NCI-H1436 treated with DMSO at 0.1 percent for 48 hours (cell line): ENCODE results near the gene MDC1.
"Not testable (repeated sequence)": the region's sequence is repeated elsewhere in the genome, so short reads cannot be mapped to it uniquely, and the experiment has no call there.

ENCODE experiments used
- DNase-seq: peaks from one replicate; lab custom pipeline; 2025; lab: John Stamatoyannopoulos, UW

The MDC1 gene, protein sequence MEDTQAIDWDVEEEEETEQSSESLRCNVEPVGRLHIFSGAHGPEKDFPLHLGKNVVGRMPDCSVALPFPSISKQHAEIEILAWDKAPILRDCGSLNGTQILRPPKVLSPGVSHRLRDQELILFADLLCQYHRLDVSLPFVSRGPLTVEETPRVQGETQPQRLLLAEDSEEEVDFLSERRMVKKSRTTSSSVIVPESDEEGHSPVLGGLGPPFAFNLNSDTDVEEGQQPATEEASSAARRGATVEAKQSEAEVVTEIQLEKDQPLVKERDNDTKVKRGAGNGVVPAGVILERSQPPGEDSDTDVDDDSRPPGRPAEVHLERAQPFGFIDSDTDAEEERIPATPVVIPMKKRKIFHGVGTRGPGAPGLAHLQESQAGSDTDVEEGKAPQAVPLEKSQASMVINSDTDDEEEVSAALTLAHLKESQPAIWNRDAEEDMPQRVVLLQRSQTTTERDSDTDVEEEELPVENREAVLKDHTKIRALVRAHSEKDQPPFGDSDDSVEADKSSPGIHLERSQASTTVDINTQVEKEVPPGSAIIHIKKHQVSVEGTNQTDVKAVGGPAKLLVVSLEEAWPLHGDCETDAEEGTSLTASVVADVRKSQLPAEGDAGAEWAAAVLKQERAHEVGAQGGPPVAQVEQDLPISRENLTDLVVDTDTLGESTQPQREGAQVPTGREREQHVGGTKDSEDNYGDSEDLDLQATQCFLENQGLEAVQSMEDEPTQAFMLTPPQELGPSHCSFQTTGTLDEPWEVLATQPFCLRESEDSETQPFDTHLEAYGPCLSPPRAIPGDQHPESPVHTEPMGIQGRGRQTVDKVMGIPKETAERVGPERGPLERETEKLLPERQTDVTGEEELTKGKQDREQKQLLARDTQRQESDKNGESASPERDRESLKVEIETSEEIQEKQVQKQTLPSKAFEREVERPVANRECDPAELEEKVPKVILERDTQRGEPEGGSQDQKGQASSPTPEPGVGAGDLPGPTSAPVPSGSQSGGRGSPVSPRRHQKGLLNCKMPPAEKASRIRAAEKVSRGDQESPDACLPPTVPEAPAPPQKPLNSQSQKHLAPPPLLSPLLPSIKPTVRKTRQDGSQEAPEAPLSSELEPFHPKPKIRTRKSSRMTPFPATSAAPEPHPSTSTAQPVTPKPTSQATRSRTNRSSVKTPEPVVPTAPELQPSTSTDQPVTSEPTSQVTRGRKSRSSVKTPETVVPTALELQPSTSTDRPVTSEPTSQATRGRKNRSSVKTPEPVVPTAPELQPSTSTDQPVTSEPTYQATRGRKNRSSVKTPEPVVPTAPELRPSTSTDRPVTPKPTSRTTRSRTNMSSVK (N-terminal part only)

DNA sequence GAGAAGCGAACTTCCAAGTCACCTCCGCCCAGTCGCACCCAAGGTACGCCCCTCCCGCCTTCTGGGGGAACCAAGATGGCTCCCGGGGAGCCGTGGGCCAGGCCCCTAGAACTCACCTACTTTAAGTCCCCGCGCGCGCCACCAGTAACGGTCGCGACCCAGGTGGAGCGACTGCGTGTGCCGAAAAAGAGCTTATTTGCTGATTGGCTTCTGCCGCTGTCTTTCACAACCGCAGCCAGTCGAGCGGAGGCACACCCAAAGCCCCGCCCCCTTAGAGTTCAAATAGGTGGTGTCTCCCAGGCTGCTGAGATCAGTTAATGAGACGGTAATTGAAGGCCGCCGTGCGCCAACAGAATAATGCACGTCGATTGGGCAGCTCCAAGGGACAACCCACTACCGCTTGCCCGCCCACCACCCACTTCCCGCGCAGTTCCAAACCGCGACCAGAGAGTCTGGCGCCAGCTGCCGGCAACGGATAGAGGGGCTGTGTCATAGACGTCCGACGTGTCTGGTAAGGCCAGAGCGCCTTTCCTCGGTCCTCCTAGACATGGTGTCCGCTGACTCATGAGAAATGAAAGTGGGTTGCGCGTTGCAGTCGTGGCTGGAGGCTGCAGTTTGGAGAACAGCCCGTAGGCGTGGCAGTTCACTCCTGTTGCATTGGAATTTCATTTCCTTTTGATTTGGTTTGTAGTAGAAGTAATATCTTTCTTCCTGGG is at the start of gene MDC1:
Gene MDC1, minus strand, starts transcription at position 153 of the 716 bp plus-strand sequence. CDS start 2,106 bp downstream, outside the sequence.
- peak; percentile 99 for DNase-seq

DNA sequence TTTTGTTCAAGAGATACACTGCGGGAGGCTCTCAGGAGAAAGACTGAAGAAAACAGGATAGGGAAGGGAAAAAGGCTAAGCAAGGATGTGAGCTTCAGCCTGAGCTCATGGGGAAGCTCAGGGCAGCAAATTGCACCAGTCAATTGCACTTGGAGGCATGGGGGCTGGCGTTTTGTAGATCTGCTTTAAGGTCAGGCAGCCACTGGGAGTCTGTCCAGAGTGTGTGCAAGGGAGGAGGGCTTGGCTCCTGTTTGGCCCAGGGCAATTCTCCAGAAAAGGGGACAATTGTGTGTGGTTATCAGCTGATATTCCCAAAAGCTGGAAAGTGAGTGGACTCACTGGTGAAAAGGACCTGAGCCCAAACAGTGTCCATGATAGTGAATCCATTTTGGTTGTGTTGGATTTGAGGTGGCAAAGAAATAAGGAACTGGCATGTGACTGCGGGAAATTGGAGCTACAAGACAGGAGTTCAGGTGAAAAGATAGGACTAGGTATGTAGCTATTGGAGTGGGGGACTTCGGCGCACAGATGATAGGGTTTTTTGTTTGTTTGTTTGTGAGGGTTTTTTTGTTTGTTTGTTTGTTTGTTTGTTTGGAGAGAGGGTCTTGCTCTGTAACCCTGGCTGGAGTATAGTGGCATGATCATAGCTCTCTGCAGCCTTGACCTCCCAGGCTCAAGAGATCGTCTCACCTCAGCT is 49.5 kb upstream of the MDC1 start:
- DNase-seq: no peak

DNA sequence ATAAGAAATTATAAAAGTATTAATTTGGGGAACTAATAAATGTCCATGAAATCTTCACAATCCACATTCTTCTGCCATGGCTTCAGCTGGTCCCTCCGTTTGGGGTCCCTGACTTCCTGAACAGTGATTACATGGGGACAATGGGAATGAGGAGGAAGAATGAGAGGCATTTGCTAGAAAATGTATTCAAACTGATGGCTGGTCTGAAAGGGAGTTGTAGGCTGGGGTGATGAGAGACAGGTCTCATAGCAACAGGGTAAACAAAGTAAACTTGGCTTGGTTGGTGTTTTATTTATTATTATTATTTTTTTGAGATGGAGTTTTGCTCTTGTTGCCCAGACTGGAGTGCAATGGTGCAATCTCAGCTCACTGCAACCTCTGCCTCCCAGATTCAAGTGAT is 48.4 kb upstream of the MDC1 start:
- not testable (repeated sequence) for DNase-seq

DNA sequence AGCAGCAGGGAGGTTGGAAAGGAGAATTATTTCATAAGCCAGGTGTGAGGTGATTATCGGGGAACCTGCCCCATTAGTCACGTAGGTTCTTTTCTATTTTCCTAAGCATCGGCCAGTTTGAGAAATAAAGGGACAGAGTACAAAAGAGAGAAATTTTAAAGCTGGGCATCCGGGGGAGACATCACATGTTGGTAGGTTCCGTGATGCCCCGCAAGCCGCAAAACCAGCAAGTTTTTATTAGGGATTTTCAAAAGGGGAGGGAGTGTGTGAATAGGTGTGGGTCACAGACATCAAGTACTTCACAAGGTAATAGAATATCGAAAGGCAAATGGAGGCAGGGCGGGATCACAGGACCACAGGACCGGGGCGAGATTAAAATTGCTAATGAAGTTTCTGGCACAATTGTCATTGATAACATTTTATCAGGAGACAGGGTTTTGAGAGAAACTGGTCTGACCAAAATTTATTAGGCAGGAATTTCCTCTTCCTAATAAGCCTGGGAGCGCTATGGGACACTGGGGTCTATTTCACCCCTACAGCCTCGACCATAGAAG is 47.5 kb upstream of the MDC1 start:
- DNase-seq: not testable (repeated sequence)

DNA sequence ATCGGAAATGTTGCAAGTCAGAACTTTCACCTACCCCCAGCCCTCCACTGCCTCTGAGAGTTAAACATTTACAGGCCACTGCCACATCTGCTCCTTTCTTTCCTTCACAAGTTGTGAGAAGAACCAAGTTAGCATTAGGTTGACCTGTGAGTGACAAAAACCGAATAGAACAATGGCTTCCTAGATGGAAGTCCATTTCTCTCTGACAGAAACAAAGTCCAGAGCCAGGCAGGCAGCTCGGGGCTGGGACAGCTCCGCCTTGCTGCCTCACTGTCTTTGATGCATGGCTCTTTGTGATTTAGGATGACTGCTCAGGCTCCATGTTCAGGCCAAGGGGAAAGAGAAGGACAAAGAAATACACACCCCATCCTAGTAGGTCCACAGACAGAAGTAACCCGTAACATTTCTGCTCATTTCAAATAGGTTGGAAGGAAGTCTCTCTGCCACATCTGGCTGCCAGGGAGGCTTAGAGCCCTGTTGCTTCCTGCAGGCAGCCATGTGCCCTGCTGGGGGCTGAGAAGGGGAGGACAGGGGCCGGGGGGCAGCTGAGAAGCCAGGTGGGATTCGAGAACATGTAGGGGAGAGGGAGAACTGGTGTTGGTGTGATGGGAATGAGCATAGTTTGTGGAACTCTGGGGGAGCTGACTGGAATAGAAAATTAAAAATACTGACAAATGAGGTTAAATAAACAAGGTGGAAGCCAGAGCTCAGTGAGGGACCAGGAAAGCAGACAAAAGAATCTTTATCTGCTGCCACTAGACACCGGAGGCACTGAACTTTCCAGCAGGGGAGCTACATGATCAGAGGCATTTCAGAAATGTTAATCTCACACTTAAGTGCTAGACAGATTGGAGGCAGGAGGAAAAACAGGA is 46.8 kb upstream of the MDC1 start:
- DNase-seq: no peak

DNA sequence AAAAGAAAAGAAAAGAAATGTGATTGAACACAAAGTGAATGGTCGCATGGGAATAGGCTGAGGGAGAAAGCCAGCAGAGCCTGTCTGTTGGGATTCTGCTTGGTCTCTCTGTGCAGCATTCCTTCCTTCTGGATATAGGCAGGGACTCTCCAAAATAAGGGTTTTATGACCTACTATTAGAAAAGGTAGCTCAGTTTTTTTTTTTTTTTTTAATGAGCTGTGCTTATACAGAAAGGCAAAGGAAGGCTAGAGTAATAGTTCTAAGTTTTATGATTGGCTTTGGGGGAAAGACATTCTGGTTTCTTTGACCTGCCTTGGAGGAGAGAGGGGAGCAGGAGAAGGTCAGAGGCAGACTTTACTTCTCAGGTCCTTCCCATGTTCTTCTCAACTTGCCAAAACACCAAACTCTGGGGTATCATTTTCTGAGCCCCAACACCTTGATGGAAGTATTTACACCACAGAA is 46.1 kb upstream of the MDC1 start:
- no peak for DNase-seq

DNA sequence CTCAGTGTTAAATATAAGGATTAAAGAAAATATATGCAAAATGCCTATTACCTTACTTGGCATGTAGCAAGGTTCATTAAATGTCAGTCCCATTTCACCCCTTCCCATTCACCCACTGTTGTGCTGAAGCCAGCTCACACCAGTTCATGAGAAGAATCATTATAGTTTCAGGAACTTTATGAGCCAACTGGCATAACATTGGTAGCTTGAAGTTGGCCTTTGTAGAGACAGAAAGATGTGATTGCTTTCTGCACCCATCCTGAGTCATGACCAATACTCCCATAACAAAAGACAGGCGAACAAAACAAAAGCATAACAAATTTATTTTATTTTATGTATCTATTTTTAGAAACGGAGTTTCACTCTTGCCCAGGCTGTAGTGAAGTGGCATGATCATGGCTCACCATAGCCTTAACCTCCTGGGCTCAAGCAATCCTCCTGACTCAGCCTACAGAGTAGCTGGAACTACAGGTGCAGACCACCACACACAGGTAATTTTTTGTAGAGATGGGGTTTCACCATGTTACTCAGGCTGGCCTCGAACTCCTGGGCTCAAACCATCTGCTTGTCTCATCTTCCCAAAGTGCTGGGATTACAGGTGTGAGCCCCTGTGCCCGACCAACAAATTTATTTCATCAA is 44.8 kb upstream of the MDC1 start:
- no peak for DNase-seq

DNA sequence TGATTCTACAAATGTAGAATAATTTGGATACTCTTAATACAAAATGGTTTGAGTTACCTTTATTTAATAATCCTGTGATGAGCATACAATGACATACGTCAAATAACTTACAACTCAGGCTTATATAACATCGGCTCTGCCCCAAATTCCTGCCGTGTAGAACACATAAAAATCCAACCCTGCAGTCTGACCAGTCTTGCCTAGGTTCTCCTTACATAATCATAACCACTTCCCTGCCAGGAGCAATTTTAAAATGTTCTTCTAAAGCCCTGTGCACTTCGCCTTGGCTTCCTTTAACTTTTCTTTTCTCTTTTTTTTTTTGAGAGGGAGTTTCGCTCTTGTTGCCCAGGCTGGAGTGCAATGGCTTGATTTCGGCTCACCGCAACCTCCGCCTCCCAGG is 43.5 kb upstream of the MDC1 start:
- no peak for DNase-seq

DNA sequence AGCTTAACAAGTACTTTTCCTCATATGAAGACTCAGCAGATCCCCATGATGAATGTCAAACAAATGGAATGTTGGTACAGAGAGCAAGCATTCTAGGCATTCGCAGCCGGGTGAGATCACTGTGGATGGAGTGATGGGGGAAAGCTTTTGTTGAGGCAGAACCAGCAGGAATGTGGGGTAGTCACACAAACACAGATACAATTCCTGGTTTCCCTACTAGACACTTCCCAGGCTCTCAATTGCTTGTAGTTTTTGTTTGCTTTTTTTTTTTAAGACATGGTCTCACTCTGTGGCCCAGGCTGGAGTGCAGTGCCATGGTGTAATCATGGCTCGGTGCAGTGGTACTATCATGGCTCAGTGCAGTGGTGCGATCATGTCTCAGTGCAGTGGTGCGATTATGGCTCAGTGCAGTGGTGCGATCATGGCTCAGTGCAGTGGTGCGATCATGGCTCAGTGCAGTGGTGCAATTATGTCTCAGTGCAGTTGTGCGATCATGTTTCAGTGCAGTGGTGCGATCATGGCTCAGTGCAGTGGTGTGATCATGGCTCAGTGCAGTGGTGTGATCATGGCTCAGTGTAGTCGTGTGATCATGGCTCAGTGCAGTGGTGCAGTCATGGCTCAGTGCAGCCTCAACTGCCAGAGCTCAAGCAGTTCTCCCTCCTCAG is 42.6 kb upstream of the MDC1 start:
- DNase-seq: no peak

DNA sequence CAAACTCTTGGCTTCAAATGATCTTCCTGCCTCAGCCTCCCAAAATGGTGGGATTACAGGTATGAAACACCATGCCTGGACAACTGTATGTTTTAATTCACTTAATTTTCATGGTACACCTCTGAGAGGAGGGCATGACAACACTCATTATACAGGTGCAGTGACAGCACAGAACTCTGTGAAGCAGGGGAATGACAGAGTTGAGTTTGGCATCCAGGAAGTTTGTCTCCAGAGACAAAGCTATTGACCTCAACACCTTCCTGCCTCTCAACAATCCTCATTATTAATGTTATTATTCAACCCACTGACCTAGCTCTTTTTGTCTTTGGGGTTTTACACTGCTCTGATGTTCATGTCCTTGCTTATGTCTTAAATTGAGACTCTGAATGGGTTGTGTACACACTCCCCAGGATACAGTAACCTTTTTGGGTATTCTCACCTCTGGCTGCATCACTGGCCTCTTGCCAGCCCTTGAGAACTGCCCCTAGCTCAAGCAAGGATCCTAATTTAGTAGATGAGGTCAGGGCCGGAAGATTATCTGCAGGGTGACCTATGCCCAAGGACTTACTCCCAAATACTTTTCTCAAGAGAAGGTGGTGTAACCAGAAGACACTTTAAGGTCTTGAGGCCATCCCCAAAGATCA is 40.3 kb upstream of the MDC1 start:
- no peak for DNase-seq

DNA sequence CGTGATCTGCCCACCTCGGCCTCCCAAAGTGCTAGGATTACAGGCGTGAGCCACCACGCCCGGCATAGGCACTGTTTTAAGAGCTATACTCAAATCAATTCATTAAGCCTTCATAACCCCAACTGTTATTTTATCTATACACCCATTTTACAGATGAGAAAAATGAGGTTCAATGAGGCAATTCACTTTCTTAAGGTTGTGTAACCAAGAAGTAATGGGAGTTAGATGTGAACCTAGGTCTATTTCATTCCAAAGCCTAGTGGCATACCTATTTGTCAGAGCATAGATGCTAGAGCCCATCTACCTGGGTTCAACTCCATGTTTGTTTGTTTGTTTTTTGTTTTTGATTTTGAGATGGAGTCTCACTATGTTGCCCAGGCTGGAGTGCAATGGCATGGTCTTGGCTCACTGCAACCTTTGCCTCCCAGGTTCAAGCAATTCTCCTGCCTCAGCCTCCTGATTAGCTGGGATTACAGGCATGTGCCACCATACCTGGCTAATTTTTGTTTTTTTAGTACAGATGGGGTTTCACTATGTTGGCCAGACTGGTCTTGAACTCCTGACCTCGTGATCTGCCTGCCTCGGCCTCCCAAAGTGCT is 39.4 kb upstream of the MDC1 start:
- not testable (repeated sequence) for DNase-seq

DNA sequence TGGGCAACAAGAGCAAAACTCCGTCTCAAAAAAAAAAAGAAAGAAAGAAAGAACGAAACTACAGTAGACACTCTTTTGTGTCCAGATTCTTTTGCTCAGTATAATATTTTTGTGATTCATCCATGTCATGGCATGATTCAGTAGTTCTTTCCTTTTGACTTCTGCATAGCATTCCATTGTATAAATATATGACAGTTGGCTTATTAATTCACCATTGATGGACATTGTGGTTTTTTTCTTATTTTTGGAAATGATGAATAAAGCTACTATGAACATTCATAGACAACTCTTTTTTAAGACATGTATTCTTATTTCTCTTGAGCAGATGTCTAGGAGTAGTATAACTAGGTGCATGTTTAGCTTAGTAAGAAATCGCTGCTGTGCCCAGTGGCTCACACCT is 37.5 kb upstream of the MDC1 start:
- DNase-seq: no peak

DNA sequence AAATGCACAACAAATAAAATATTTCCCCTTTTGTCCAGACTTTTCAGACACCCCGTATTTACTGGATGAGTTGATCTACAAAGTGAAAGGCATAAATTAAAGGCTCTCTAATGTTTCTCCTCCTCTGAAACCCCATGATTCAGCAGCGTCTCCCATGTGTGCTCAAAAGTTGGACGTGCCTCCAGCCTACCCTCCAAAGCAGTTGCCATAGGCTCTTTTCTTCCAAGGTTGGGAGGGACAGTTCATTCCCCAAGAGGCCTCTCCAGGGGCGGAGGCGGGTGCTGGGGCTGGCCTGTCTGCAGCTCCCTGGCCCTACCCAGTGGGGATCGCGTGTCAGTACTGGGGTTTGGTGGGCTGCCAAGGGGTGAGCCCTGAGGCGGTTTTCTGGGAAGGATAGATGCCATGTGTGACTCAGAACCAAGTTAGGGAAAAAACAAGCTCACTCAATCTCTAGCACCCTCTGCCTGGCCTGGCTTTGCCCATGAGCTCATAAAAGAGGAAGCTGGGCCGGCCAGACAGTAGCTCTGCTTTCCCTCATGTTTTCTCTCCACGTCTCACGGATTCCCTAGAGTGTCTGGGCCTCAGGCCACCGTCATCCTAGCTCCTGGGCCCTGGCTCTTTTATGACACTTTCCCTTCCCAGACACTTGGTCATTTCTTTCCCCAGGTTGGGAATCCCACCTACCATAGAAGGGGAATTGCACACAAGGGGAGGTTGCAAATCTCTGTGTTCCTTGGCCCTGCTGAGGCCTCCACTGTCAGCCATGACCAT is 35.3 kb upstream of the MDC1 start:
- peak; percentile 4 for DNase-seq

DNA sequence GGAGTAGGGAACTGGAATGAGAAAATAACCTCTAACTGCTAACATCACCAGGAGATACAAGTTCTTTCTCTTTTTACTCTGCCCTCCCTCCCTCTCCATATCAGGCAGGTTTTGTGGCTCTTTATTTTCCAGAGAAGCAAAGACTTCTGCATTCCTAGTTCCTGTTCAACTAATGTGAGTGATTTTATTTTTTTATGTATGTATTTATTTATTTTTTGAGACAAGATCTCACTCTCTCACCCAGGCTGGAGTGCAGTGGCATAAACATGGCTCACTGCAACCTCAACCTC is 33.2 kb upstream of the MDC1 start:
- no peak for DNase-seq

DNA sequence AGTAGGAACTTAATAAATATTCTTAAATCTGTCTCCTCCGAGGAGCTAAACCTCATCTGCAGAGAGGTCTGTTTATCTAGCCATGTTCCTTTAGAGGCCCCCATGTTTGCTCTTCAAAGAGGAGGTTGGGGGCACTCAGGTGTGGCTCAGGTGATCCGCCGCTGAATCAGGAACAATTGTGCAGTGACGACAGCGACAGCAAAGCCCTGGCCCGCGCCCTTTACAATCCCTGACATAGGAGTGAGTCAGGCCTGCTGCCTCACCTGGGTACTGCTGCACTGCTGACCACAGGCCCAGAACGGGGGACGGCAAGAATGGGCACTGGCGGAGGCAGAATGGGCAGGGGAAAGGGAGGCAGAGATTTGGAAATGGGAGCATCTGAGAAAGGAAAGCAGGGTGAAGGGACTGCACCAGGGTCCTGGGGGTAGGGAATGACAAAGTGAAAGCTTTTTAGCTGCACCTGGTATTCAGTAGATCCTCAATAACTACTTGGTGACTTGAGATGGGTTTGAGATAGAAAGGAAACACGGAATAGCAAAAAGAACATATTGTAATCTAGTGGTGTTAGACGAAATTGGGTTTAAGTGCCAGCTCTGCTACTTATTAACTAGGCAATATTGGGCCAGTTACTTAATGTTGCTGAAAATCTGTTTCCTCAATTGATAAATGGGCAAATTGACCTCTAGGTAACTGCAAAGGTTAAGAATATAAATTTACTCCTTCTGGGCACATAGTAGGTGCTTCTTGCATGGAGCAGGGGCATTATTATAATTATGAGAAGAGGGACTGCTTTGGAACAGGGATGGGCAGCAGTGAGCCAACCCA is 32.7 kb upstream of the MDC1 start:
- no peak for DNase-seq
